ENCODE data around the gene CFAP53.

The CFAP53 gene

GRCh38 chr18:50281295-50281971, 15.1 kb upstream of the CFAP53 start, which contains the start of gene MBD1:
MBD1 (minus strand) TSS chr18:50281523; CDS start chr18:50279992, 1,531 bp downstream.
- Histone ChIP-seq H3K4me2 (ENCODE audit: low read length) (peak within 1 kb of the TSS; percentile 97), H3K9me3 (ENCODE audit: insufficient read depth, low read length) (no peaks in the 10 kb centered on the region), H3K9ac (ENCODE audit: low read length) (peak within 1 kb of the TSS; percentile 95), H3K79me2 (ENCODE audit: low read length) (peaks cover 52% of the 10 kb centered on the region), H4K20me1 (ENCODE audit: insufficient read depth, low read length) (peaks cover 18% of the 10 kb centered on the region), H3K4me3 (ENCODE audit: low read length) (peak within 1 kb of the TSS; percentile 84), H2AFZ (ENCODE audit: low read depth, low read length) (peak within 1 kb of the TSS; percentile 86), H3K4me1 (ENCODE audit: low read length) (peaks cover 31% of the 10 kb centered on the region), H3K27me3 (ENCODE audit: low read depth, low read length) (no peaks in the 10 kb centered on the region), H3K36me3 (replicated peaks; ENCODE audit: low read depth, low read length) (peaks cover 73% of the 10 kb centered on the region), H3K27ac (ENCODE audit: low read length) (peak within 1 kb of the TSS; percentile 83)
- TF ChIP-seq EZH2phosphoT487 (IDR thresholded peaks at IDR 0.05; ENCODE audit: low read depth), result no peak
- TF ChIP-seq CTCF (IDR thresholded peaks at IDR 0.05; ENCODE audit: low read depth, low read length), result peak; percentile 18; the same call in 1 of the 2 replicates

GRCh38 chr18:50280707-50281294, 14.5 kb upstream of the CFAP53 start:
- TF ChIP-seq CTCF (IDR thresholded peaks at IDR 0.05; ENCODE audit: low read depth, low read length), result no peak
- no peak for TF ChIP-seq EZH2phosphoT487 (IDR thresholded peaks at IDR 0.05; ENCODE audit: low read depth)
- peak overlapping the region; percentile 97 for H3K4me2 ChIP-seq (ENCODE audit: low read length)
- H3K36me3 ChIP-seq (replicated peaks; ENCODE audit: low read depth, low read length), result peaks cover 73% of the 10 kb centered on the region
- H4K20me1 ChIP-seq (ENCODE audit: insufficient read depth, low read length), result peaks cover 13% of the 10 kb centered on the region
- H3K27ac ChIP-seq (ENCODE audit: low read length), result peak overlapping the region; percentile 83
- peaks cover 46% of the 10 kb centered on the region for H3K79me2 ChIP-seq (ENCODE audit: low read length)
- peaks cover 25% of the 10 kb centered on the region for H3K4me1 ChIP-seq (ENCODE audit: low read length)
- H3K4me3 ChIP-seq (ENCODE audit: low read length), result peak overlapping the region; percentile 84
- H3K9ac ChIP-seq (ENCODE audit: low read length), result peak overlapping the region; percentile 95
- H3K9me3 ChIP-seq (ENCODE audit: insufficient read depth, low read length), result no peaks in the 10 kb centered on the region
- peak overlapping the region; percentile 86 for H2AFZ ChIP-seq (ENCODE audit: low read depth, low read length)
- H3K27me3 ChIP-seq (ENCODE audit: low read depth, low read length), result no peaks in the 10 kb centered on the region

- H4K20me1 ChIP-seq (ENCODE audit: insufficient read depth, low read length), result peaks cover 13% of the 10 kb centered on the region
- TF ChIP-seq CTCF (IDR thresholded peaks at IDR 0.05; ENCODE audit: low read depth, low read length) (no peak), EZH2phosphoT487 (IDR thresholded peaks at IDR 0.05; ENCODE audit: low read depth) (no peak)
- H3K79me2 ChIP-seq (ENCODE audit: low read length), result peaks cover 42% of the 10 kb centered on the region
- no peak overlapping the region for H3K27ac ChIP-seq (ENCODE audit: low read length)
- H3K9me3 ChIP-seq (ENCODE audit: insufficient read depth, low read length), result no peaks in the 10 kb centered on the region
- H3K9ac ChIP-seq (ENCODE audit: low read length), result 0 out of 2 replicates have a peak overlapping the region, but pooled peaks have one; percentile 95
- H3K4me2 ChIP-seq (ENCODE audit: low read length), result peak overlapping the region; percentile 97
- H3K36me3 ChIP-seq (replicated peaks; ENCODE audit: low read depth, low read length), result peaks cover 73% of the 10 kb centered on the region
- H3K4me3 ChIP-seq (ENCODE audit: low read length), result peak overlapping the region; percentile 84
- H3K27me3 ChIP-seq (ENCODE audit: low read depth, low read length), result no peaks in the 10 kb centered on the region
- no peak overlapping the region for H2AFZ ChIP-seq (ENCODE audit: low read depth, low read length)
- peaks cover 25% of the 10 kb centered on the region for H3K4me1 ChIP-seq (ENCODE audit: low read length)
Observed at GRCh38 chr18:50279752-50280151, 13.5 kb upstream of the CFAP53 start.

GRCh38 chr18:50277942-50278341, 11.6 kb upstream of the CFAP53 start:
- Histone ChIP-seq H2AFZ (ENCODE audit: low read depth, low read length) (no peak overlapping the region), H3K79me2 (ENCODE audit: low read length) (peaks cover 42% of the 10 kb centered on the region), H4K20me1 (ENCODE audit: insufficient read depth, low read length) (peaks cover 13% of the 10 kb centered on the region), H3K4me2 (ENCODE audit: low read length) (no peak overlapping the region), H3K36me3 (replicated peaks; ENCODE audit: low read depth, low read length) (peaks cover 74% of the 10 kb centered on the region), H3K9me3 (ENCODE audit: insufficient read depth, low read length) (no peaks in the 10 kb centered on the region), H3K27ac (ENCODE audit: low read length) (no peak overlapping the region), H3K9ac (ENCODE audit: low read length) (no peak overlapping the region), H3K4me3 (ENCODE audit: low read length) (no peak overlapping the region), H3K4me1 (ENCODE audit: low read length) (peaks cover 25% of the 10 kb centered on the region), H3K27me3 (ENCODE audit: low read depth, low read length) (no peaks in the 10 kb centered on the region)
- no peak for TF ChIP-seq EZH2phosphoT487 (IDR thresholded peaks at IDR 0.05; ENCODE audit: low read depth)
- no peak for TF ChIP-seq CTCF (IDR thresholded peaks at IDR 0.05; ENCODE audit: low read depth, low read length)

Data from OCI-LY3 (cell line).